ENCODE results near the gene PITPNC1. TPM values are rescaled to one million over a fixed set of nuclear protein-coding genes. Genes with fewer than 3 reads are reported as not detected.
"Not testable (repeated sequence)": the region's sequence is repeated elsewhere in the genome, so short reads cannot be mapped to it uniquely, and the experiment has no call there.

The PITPNC1 gene
- polyA plus RNA-seq, 3 donors: 17.7 to 21.5 (median 19.6) TPM

GRCh38 chr17:67615011-67615561 is 238.0 kb downstream of the PITPNC1 start:
- no peak for DNase-seq

- DNase-seq: no peak
Measured at GRCh38 chr17:67615736-67616135, 238.7 kb downstream of the PITPNC1 start.

GRCh38 chr17:67617304-67617899 is 240.3 kb downstream of the PITPNC1 start:
- DNase-seq: no peak

GRCh38 chr17:67619555-67619954 is 242.5 kb downstream of the PITPNC1 start:
- no peak for DNase-seq

- no peak for DNase-seq
Measured at GRCh38 chr17:67620088-67620487, 243.0 kb downstream of the PITPNC1 start.

GRCh38 chr17:67620636-67621035 is 243.6 kb downstream of the PITPNC1 start:
- DNase-seq: no peak

- no peak for DNase-seq
Measured at GRCh38 chr17:67623767-67624166, 246.7 kb downstream of the PITPNC1 start.

- DNase-seq: no peak
Measured at GRCh38 chr17:67624886-67625656, 248.0 kb downstream of the PITPNC1 start.

GRCh38 chr17:67625971-67626370 is 248.9 kb downstream of the PITPNC1 start:
- no peak for DNase-seq

GRCh38 chr17:67628580-67629013 is 251.5 kb downstream of the PITPNC1 start:
- DNase-seq: no peak

GRCh38 chr17:67629971-67630320 is 252.9 kb downstream of the PITPNC1 start:
- no peak for DNase-seq

- not testable (repeated sequence) for DNase-seq
Measured at GRCh38 chr17:67630836-67631235, 253.8 kb downstream of the PITPNC1 start.

- no peak for DNase-seq
Measured at GRCh38 chr17:67632141-67632540, 255.1 kb downstream of the PITPNC1 start.

GRCh38 chr17:67633751-67634211 is 256.7 kb downstream of the PITPNC1 start:
- DNase-seq: no peak

- no peak for DNase-seq
Measured at GRCh38 chr17:67635681-67636080, 258.6 kb downstream of the PITPNC1 start.

GRCh38 chr17:67636312-67636711 is 259.2 kb downstream of the PITPNC1 start:
- no peak for DNase-seq

GRCh38 chr17:67636834-67637520 is 259.9 kb downstream of the PITPNC1 start:
- peak; percentile 49 for DNase-seq

- no peak for DNase-seq
Measured at GRCh38 chr17:67637901-67638641, 261.0 kb downstream of the PITPNC1 start.

- DNase-seq: no peak
Measured at GRCh38 chr17:67638871-67639270, 261.8 kb downstream of the PITPNC1 start.

GRCh38 chr17:67639555-67639954 is 262.5 kb downstream of the PITPNC1 start:
- DNase-seq: no peak

- no peak for DNase-seq
Measured at GRCh38 chr17:67639979-67640378, 262.9 kb downstream of the PITPNC1 start.

GRCh38 chr17:67642488-67642887 is 265.4 kb downstream of the PITPNC1 start:
- DNase-seq: no peak

Measured in renal pelvis (tissue), 4 donors.